ENCODE results near the gene FAM120B. TPM values are rescaled to one million over a fixed set of nuclear protein-coding genes. Genes with fewer than 3 reads are reported as not detected.
A peak's percentile ranks its signal among the peaks of the same experiment; 100 is the strongest.
"Not testable (repeated sequence)": the region's sequence is repeated elsewhere in the genome, so short reads cannot be mapped to it uniquely, and the experiment has no call there.

Gene FAM120B
- total and polyA plus RNA-seq, 2 donors (not counting 1 experiment from before 2014, with no cell fraction given): 14.4 to 19.3 TPM

DNA sequence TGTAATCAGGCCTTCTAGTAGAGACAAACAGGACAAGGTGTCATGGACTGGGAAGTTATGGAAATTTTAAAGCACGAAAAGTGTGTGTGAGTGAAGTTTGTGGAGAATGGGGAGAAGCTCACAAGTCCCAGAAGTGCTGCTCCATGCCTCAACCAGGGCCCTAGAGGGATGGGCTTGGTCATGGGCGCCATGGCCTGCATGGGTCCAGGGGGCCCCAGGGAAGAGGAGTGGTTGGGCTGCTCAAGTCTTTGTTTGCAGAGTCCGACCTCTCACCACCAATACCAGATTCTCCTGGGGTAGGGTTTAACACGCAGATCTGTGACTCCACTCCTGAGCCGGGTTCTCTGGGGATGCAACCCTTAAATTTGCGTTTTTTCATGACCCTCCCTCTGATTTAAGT lies 88.4 kb downstream of the FAM120B start:
- no peak overlapping the region for H2AFZ ChIP-seq (ENCODE audit: low read length)
- H3K4me2 ChIP-seq (ENCODE audit: extremely low read depth, insufficient read depth, low read length): no peak overlapping the region
- no peak overlapping the region for H3K9ac ChIP-seq (ENCODE audit: insufficient read depth, low read length)
- peaks cover 21% of the 10 kb centered on the region for H3K36me3 ChIP-seq (ENCODE audit: control insufficient read depth, insufficient read depth, low read length)
- no peak for DNase-seq (ENCODE audit: low read depth in 2 of 2)
- no peak overlapping the region for H3K27ac ChIP-seq (ENCODE audit: insufficient read depth, low read length)
- H4K20me1 ChIP-seq (ENCODE audit: control insufficient read depth, extremely low read depth, insufficient read depth, low read length): no peaks in the 10 kb centered on the region
- no peaks in the 10 kb centered on the region for H3K4me1 ChIP-seq (ENCODE audit: control insufficient read depth, extremely low read depth, insufficient read depth, low read length)
- no peaks in the 10 kb centered on the region for H3K9me3 ChIP-seq (ENCODE audit: control insufficient read depth, insufficient read depth, low read depth, low read length)
- TF ChIP-seq, protein P1, sequence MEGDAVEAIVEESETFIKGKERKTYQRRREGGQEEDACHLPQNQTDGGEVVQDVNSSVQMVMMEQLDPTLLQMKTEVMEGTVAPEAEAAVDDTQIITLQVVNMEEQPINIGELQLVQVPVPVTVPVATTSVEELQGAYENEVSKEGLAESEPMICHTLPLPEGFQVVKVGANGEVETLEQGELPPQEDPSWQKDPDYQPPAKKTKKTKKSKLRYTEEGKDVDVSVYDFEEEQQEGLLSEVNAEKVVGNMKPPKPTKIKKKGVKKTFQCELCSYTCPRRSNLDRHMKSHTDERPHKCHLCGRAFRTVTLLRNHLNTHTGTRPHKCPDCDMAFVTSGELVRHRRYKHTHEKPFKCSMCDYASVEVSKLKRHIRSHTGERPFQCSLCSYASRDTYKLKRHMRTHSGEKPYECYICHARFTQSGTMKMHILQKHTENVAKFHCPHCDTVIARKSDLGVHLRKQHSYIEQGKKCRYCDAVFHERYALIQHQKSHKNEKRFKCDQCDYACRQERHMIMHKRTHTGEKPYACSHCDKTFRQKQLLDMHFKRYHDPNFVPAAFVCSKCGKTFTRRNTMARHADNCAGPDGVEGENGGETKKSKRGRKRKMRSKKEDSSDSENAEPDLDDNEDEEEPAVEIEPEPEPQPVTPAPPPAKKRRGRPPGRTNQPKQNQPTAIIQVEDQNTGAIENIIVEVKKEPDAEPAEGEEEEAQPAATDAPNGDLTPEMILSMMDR (conservative IDR thresholded peaks at IDR 0.05 in 1 of 2, IDR thresholded peaks at IDR 0.05 in 1 of 2; ENCODE audit: low read depth in 1 of 2, low read length in 2 of 2): no peak
- TF ChIP-seq EZH2 (IDR thresholded peaks at IDR 0.05; ENCODE audit: low read length, missing control alignments): no peak
- no peaks in the 10 kb centered on the region for H3K79me2 ChIP-seq (ENCODE audit: control insufficient read depth, insufficient read depth, low read length)
- H3K27me3 ChIP-seq (ENCODE audit: control insufficient read depth, insufficient read depth, low read length): no peaks in the 10 kb centered on the region
- no peak overlapping the region for H3K4me3 ChIP-seq (replicated peaks in 1 of 4; ENCODE audit: control extremely low read depth in 1 of 4, insufficient read depth in 1 of 4, low read depth in 3 of 4, low read length in 4 of 4)

DNA sequence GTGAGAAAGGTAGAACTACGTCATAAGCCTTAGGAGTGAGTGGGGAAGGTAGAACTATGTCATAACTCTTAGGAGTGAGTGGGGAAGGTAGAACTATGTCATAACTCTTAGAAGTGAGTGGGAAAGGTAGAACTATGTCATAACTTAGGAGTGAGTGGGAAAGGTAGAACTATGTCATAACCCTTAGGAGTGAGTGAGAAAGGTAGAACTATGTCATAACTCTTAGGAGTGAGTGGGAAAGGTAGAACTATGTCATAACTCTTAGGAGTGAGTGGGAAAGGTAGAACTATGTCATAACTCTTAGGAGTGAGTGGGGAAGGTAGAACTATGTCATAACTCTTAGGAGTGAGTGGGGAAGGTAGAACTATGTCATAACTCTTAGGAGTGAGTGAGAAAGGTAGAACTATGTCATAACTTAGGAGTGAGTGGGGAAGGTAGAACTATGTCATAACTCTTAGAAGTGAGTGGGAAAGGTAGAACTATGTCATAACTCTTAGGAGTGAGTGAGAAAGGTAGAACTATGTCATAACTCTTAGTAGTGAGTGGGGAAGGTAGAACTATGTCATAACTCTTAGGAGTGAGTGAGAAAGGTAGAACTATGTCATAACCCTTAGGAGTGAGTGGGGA lies 92.3 kb downstream of the FAM120B start:
- not testable (repeated sequence) for H3K79me2 ChIP-seq (ENCODE audit: control insufficient read depth, insufficient read depth, low read length); H3K9me3 ChIP-seq (ENCODE audit: control insufficient read depth, insufficient read depth, low read depth, low read length); H3K27me3 ChIP-seq (ENCODE audit: control insufficient read depth, insufficient read depth, low read length); H3K4me3 ChIP-seq (replicated peaks in 1 of 4; ENCODE audit: control extremely low read depth in 1 of 4, insufficient read depth in 1 of 4, low read depth in 3 of 4, low read length in 4 of 4); H3K4me1 ChIP-seq (ENCODE audit: control insufficient read depth, extremely low read depth, insufficient read depth, low read length); H3K27ac ChIP-seq (ENCODE audit: insufficient read depth, low read length); H3K9ac ChIP-seq (ENCODE audit: insufficient read depth, low read length); H4K20me1 ChIP-seq (ENCODE audit: control insufficient read depth, extremely low read depth, insufficient read depth, low read length); DNase-seq (ENCODE audit: low read depth in 2 of 2); H2AFZ ChIP-seq (ENCODE audit: low read length); H3K4me2 ChIP-seq (ENCODE audit: extremely low read depth, insufficient read depth, low read length)
- H3K36me3 ChIP-seq (ENCODE audit: control insufficient read depth, insufficient read depth, low read length): peaks cover 23% of the 10 kb centered on the region

DNA sequence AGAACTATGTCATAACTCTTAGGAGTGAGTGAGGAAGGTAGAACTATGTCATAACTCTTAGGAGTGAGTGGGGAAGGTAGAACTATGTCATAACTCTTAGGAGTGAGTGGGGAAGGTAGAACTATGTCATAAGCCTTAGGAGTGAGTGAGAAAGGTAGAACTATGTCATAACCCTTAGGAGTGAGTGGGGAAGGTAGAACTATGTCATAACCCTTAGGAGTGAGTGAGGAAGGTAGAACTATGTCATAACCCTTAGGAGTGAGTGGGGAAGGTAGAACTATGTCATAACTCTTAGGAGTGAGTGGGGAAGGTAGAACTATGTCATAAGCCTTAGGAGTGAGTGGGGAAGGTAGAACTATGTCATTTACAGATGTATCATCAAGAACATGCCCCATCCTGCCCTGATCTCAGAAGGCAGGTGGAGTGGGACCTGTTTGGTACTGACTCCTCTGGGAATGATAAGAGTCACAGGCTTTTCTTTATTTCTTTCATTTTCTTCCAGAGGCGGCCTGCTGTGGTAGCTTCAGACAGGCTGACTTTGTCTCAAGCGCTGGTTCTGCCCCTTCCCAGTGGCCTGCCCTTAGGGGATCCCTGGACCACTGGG lies 93.5 kb downstream of the FAM120B start:
- not testable (repeated sequence) for H4K20me1 ChIP-seq (ENCODE audit: control insufficient read depth, extremely low read depth, insufficient read depth, low read length); DNase-seq (ENCODE audit: low read depth in 2 of 2); H3K27ac ChIP-seq (ENCODE audit: insufficient read depth, low read length); H3K4me2 ChIP-seq (ENCODE audit: extremely low read depth, insufficient read depth, low read length); H3K79me2 ChIP-seq (ENCODE audit: control insufficient read depth, insufficient read depth, low read length); H3K4me3 ChIP-seq (replicated peaks in 1 of 4; ENCODE audit: control extremely low read depth in 1 of 4, insufficient read depth in 1 of 4, low read depth in 3 of 4, low read length in 4 of 4); H3K9ac ChIP-seq (ENCODE audit: insufficient read depth, low read length); H3K9me3 ChIP-seq (ENCODE audit: control insufficient read depth, insufficient read depth, low read depth, low read length); H2AFZ ChIP-seq (ENCODE audit: low read length); H3K27me3 ChIP-seq (ENCODE audit: control insufficient read depth, insufficient read depth, low read length)
- Histone ChIP-seq H3K4me1 (ENCODE audit: control insufficient read depth, extremely low read depth, insufficient read depth, low read length) (peaks cover 16% of the 10 kb centered on the region), H3K36me3 (ENCODE audit: control insufficient read depth, insufficient read depth, low read length) (peaks cover 20% of the 10 kb centered on the region)

DNA sequence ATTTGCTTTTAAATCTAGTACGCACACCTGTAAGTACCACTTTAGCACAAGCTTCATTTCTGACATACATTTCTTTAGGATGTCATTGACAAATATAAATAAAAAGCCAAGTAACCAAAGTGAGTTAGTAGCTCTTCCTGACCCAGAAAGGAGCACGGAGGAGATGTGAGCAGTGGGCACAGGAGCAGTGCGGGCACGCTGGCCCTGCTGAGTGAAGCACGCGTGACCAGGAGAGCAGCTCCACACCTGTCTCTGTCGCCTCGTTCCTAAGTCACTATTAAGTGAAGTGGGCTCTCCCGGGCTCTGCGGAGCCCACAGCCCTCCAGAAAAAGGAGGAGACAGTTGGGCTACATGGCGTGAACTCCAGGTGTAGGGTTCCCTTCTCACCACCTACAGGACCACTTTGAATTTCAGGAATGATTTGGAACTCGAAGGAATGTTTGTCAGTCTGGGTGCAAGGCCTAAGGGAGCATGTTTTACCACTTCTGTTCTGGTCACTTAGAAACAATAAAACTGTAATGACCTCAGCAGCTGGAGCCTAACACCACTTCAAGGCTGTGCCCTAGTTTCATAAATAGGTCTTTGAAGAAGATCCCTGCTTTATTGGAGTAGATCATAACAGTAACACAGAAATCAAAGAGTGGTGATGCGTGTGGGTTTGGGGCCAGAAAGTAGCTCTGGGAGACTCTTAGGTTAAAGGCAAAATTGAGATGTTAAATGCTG lies 95.9 kb downstream of the FAM120B start:
- TF ChIP-seq, protein P1 (conservative IDR thresholded peaks at IDR 0.05 in 1 of 2, IDR thresholded peaks at IDR 0.05 in 1 of 2; ENCODE audit: low read depth in 1 of 2, low read length in 2 of 2): no peak
- TF ChIP-seq EZH2 (IDR thresholded peaks at IDR 0.05; ENCODE audit: low read length, missing control alignments): no peak
- Histone ChIP-seq H3K4me1 (ENCODE audit: control insufficient read depth, extremely low read depth, insufficient read depth, low read length) (peaks cover 25% of the 10 kb centered on the region), H4K20me1 (ENCODE audit: control insufficient read depth, extremely low read depth, insufficient read depth, low read length) (no peaks in the 10 kb centered on the region), H3K9me3 (ENCODE audit: control insufficient read depth, insufficient read depth, low read depth, low read length) (no peaks in the 10 kb centered on the region), H3K27me3 (ENCODE audit: control insufficient read depth, insufficient read depth, low read length) (no peaks in the 10 kb centered on the region), H3K9ac (ENCODE audit: insufficient read depth, low read length) (no peak overlapping the region), H3K4me2 (ENCODE audit: extremely low read depth, insufficient read depth, low read length) (no peak overlapping the region), H2AFZ (ENCODE audit: low read length) (no peak overlapping the region), H3K36me3 (ENCODE audit: control insufficient read depth, insufficient read depth, low read length) (peaks cover 9% of the 10 kb centered on the region), H3K79me2 (ENCODE audit: control insufficient read depth, insufficient read depth, low read length) (no peaks in the 10 kb centered on the region), H3K27ac (ENCODE audit: insufficient read depth, low read length) (no peak overlapping the region), H3K4me3 (replicated peaks in 1 of 4; ENCODE audit: control extremely low read depth in 1 of 4, insufficient read depth in 1 of 4, low read depth in 3 of 4, low read length in 4 of 4) (no peak overlapping the region)
- peak in 1 of 2 donors; percentile 6 for DNase-seq (ENCODE audit: low read depth in 2 of 2)
